B cell (primary cell): ENCODE data around the gene ESPN. TPM values are rescaled to one million over a fixed set of nuclear protein-coding genes. Genes with fewer than 3 reads are reported as not detected.

Source experiments
- ATAC-seq: fragments of 200-7000 bp; cut with Tn5 transposase; one replicate; pipeline ENCODE4 v1.10.0; 2021; ENCODE audit warnings: low read depth, mild to moderate bottlenecking, moderate number of reproducible peaks, moderate library complexity
- CTCF ChIA-PET: fragments of 350-600 bp; sonication (Branson Sonifier 250); formaldehyde crosslinking; loops from one replicate; lab custom pipeline; 2021; ENCODE audit warnings: antibody characterized with exemption, inconsistent platforms; lab: Charles Lee
- POLR2A ChIA-PET: fragments of 350-600 bp; sonication (Branson Sonifier 250); formaldehyde crosslinking; loops from one replicate; lab custom pipeline; 2021; ENCODE audit warnings: antibody characterized with exemption; lab: Charles Lee
- DNase-seq: peaks from one replicate; pipeline ENCODE4 v3.0.0; 2013
- H2AFZ ChIP-seq: 2 replicates; pipeline ENCODE4 v1.6.1; 2012; ENCODE audit warnings: mild to moderate bottlenecking, low read depth, low read length; ENCODE audit not compliant: insufficient read depth, poor library complexity, severe bottlenecking
- H3K27ac ChIP-seq, 2 donors: 1 replicate in 1 of 2; 2 replicates in 1 of 2; pipeline ENCODE4 v1.5.1; 2012 to 2013; ENCODE audit warnings: low read length in 2 of 2, mild to moderate bottlenecking in 2 of 2, moderate library complexity in 1 of 2
- H3K27me3 ChIP-seq, 4 experiments: fragments of 200-600 bp in 1 of 4; sonication (generic) in 1 of 4; replicated peaks in 1 of 4; 1 replicate in 2 of 4; 2 replicates in 2 of 4; pipeline versions ENCODE4 v1.6.1 to v1.7.0; 2013 to 2016; ENCODE audit warnings: low read length in 3 of 4, mild to moderate bottlenecking in 2 of 4, mixed read lengths in 1 of 4, moderate library complexity in 1 of 4; ENCODE audit not compliant: insufficient read depth in 4 of 4, control insufficient read depth in 3 of 4; ENCODE audit errors: control extremely low read depth in 1 of 4
- H3K36me3 ChIP-seq, 2 experiments: replicated peaks in 1 of 2; 1 replicate in 1 of 2; 2 replicates in 1 of 2; pipeline versions ENCODE4 v1.6.1 to v1.7.1; 2013; ENCODE audit warnings: low read length in 1 of 2; ENCODE audit not compliant: insufficient read depth in 2 of 2, control insufficient read depth in 1 of 2; ENCODE audit errors: control extremely low read depth in 1 of 2, extremely low read depth in 1 of 2
- H3K4me1 ChIP-seq, 2 donors: fragments of 200-600 bp in 1 of 2; sonication (generic) in 1 of 2; 1 replicate in 1 of 2; 2 replicates in 1 of 2; pipeline versions ENCODE4 v1.5.1 to v1.6.1; 2013 to 2017; ENCODE audit warnings: low read length in 2 of 2; ENCODE audit not compliant: control insufficient read depth in 2 of 2, insufficient read depth in 2 of 2
- H3K4me2 ChIP-seq: replicated peaks from 2 replicates; pipeline ENCODE3; 2012; ENCODE audit warnings: mild to moderate bottlenecking, low read depth, low read length; ENCODE audit not compliant: poor library complexity, severe bottlenecking
- H3K4me3 ChIP-seq, 5 experiments: fragments of 200-600 bp in 1 of 5; sonication (generic) in 1 of 5; 1 replicate in 3 of 5; 2 replicates in 2 of 5; pipeline versions ENCODE4 v1.5.1 to v1.7.0; 2011 to 2016; ENCODE audit warnings: low read length in 4 of 5, mild to moderate bottlenecking in 4 of 5, low read depth in 2 of 5, control low read depth in 1 of 5, moderate library complexity in 1 of 5; ENCODE audit not compliant: insufficient read depth in 1 of 5; ENCODE audit errors: control extremely low read depth in 1 of 5, extremely low read depth in 1 of 5
- H3K79me2 ChIP-seq: fragments of 200-600 bp; sonication (generic); one replicate; pipeline ENCODE4 v1.6.0; 2016; ENCODE audit warnings: low read length; ENCODE audit not compliant: control insufficient read depth, insufficient read depth
- H3K9ac ChIP-seq: fragments of 200-600 bp; sonication (generic); 2 replicates; pipeline ENCODE4 v1.6.1; 2017; ENCODE audit warnings: mild to moderate bottlenecking, low read length, moderate library complexity
- H3K9me3 ChIP-seq, 3 donors: one replicate each; pipeline versions ENCODE4 v1.6.1 to v1.7.1; 2013; ENCODE audit warnings: low read length in 2 of 3; ENCODE audit not compliant: control insufficient read depth in 2 of 3, insufficient read depth in 1 of 3; ENCODE audit errors: control extremely low read depth in 1 of 3
- H4K20me1 ChIP-seq: 2 replicates; pipeline ENCODE4 v1.6.0; 2012; ENCODE audit warnings: mild to moderate bottlenecking, low read length; ENCODE audit not compliant: insufficient read depth, control insufficient read depth, poor library complexity, severe bottlenecking
- H3K27ac Mint-ChIP-seq: one replicate; pipeline ENCODE4 v1.8.0; 2021; ENCODE audit warnings: mixed read lengths
- H3K27me3 Mint-ChIP-seq: one replicate; pipeline ENCODE4 v1.8.0; 2021; ENCODE audit warnings: mixed read lengths
- H3K4me1 Mint-ChIP-seq: one replicate; pipeline ENCODE4 v1.8.0; 2021; ENCODE audit warnings: mixed read lengths
- H3K4me3 Mint-ChIP-seq: one replicate; pipeline ENCODE4 v1.8.0; 2021; ENCODE audit warnings: mixed read lengths
- H3K9me3 Mint-ChIP-seq: one replicate; pipeline ENCODE4 v1.8.0; 2022; ENCODE audit warnings: mixed read lengths; ENCODE audit not compliant: insufficient read depth
- EZH2 ChIP-seq: IDR thresholded peaks from 2 replicates; pipeline ENCODE4 v1.6.1; 2012; ENCODE audit warnings: borderline replicate concordance, low read depth, mild to moderate bottlenecking, moderate library complexity, low read length; ENCODE audit not compliant: insufficient read depth, poor library complexity, severe bottlenecking
- WGBS: methylation state at CpG from one replicate; pipeline ENCODE4 v1.1.5; 2013; ENCODE audit warnings: missing lambda C conversion rate; ENCODE audit not compliant: insufficient coverage; 5-methylcytosine and 5-hydroxymethylcytosine counted together
- intact Hi-C: fragments of 100-400 bp; cut with micrococcal nuclease; formaldehyde crosslinking; loops from one replicate; pipeline ENCODE4 v1.10.0; 2022
- polyA plus RNA-seq: library from polyadenylated mRNA; depleted of rRNA; stranded (reverse); fragments of >200 nt; gene quantifications from 2 replicates; pipeline ENCODE4 v1.2.3, GENCODE V29; 2012
- total RNA-seq, 2 donors: library from RNA; stranded (reverse); fragments of 120-200 nt in 1 of 2; gene quantifications; 1 replicate in 1 of 2; 2 replicates in 1 of 2; pipeline versions ENCODE4 v1.2.3 to v1.2.4, GENCODE V29; 2013 to 2022
- TF ChIP-seq, protein P1 (sequence below): fragments of 200-600 bp; IDR thresholded peaks from one replicate; pipeline ENCODE4 v1.8.0; 2022; ENCODE audit warnings: antibody characterized with exemption, mild to moderate bottlenecking

The ESPN gene
- total and polyA plus RNA-seq, 2 donors (not counting 1 experiment from before 2014, with no cell fraction given): 0.19 to 0.25 TPM

DNA sequence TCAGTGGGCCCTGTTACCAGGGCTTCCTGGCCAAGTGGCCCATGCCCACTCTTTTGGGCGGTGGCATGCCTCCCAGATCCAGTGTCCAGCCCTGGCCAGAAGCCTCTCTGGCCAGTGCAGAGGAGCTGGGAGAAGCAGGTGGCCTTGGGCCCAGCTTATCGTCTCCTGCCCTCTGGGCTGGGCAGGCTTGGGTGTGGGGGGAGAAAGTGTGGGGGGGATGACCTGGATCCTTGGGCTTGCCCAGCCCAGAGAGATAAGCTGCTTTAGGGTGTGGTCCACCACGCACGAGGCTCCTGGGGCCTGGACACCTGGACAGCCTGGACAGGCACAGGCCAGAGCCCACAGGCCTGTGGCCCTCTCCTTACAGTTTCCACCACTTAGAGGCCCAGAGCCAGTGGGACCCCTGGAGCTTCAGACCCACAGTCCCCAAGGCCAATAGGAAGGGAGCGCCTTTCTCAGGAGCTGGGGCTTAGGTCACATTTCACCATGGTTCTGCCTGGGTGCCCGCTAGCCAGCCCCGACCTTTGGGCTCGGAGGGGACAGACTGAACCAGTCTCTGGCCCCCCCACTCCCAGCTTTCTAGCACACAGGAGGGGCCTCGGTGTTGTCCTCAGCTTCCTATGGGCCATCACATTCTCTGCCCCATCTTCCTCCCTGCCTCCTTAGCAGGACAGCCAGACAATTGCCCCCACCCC, 1.8 kb downstream of the ESPN start:
- H2AFZ ChIP-seq: no peak overlapping the region
- peaks cover 0 to 55% (median 21%) of the 10 kb centered on the region in 4 experiments for H3K27me3 ChIP-seq
- no peaks in the 10 kb centered on the region for H3K36me3 ChIP-seq
- no peak overlapping the region for H3K4me3 ChIP-seq
- no peak overlapping the region for H3K9ac ChIP-seq
- no peaks in the 10 kb centered on the region for H4K20me1 ChIP-seq
- no peak overlapping the region for H3K27ac Mint-ChIP-seq
- H3K27me3 Mint-ChIP-seq: peaks cover 45% of the 10 kb centered on the region
- no peak overlapping the region for H3K27ac ChIP-seq
- H3K4me3 Mint-ChIP-seq: no peak overlapping the region
- peaks cover 0 to 12% (median 0%) of the 10 kb centered on the region in 3 donors for H3K9me3 ChIP-seq
- peaks cover 19 to 24% of the 10 kb centered on the region in 2 donors for H3K4me1 ChIP-seq
- H3K4me1 Mint-ChIP-seq: peaks cover 11% of the 10 kb centered on the region
- 91% methylated on average over 9 of the region's 9 CpGs for WGBS
- ATAC-seq (no peak), DNase-seq (no peak)
- ChIA-PET POLR2A (no interaction called here), CTCF (interaction anchor here (1.1 kb wide), 2 partner anchors 11 kb away, joined by 3 read pairs; no protein-coding TSS in a partner anchor)
- no peak for TF ChIP-seq EZH2
- TF ChIP-seq, protein P1, sequence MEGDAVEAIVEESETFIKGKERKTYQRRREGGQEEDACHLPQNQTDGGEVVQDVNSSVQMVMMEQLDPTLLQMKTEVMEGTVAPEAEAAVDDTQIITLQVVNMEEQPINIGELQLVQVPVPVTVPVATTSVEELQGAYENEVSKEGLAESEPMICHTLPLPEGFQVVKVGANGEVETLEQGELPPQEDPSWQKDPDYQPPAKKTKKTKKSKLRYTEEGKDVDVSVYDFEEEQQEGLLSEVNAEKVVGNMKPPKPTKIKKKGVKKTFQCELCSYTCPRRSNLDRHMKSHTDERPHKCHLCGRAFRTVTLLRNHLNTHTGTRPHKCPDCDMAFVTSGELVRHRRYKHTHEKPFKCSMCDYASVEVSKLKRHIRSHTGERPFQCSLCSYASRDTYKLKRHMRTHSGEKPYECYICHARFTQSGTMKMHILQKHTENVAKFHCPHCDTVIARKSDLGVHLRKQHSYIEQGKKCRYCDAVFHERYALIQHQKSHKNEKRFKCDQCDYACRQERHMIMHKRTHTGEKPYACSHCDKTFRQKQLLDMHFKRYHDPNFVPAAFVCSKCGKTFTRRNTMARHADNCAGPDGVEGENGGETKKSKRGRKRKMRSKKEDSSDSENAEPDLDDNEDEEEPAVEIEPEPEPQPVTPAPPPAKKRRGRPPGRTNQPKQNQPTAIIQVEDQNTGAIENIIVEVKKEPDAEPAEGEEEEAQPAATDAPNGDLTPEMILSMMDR: no peak
- no peaks in the 10 kb centered on the region for H3K79me2 ChIP-seq
- H3K9me3 Mint-ChIP-seq: no peaks in the 10 kb centered on the region
- H3K4me2 ChIP-seq: no peak overlapping the region
- intact Hi-C loops: no loop called here

DNA sequence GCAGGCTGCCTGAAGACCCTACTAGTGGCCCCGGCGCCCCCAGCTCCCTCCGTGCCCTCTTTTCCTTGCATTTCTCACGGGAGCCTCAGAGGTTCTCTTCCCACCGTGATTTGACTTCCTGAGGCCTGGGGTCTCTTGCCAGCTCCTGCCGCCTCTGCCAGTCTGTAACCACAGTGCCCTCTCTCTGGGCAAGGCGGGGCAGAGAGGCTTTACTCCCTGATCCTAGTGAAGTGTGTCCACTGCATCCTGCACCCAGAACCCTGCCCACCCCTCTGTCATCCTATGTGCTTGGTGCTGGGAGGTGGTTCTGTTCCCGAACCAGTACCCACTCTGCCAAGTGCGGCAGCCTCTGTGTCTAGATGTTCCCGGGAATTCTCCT, 2.4 kb downstream of the ESPN start:
- H4K20me1 ChIP-seq: no peaks in the 10 kb centered on the region
- H3K36me3 ChIP-seq: no peaks in the 10 kb centered on the region
- no peak for TF ChIP-seq EZH2
- TF ChIP-seq, protein P1: no peak
- H3K9me3 ChIP-seq: peaks cover 0 to 12% (median 0%) of the 10 kb centered on the region in 3 donors
- no peak for DNase-seq
- 75% methylated on average over 6 of the region's 10 CpGs for WGBS
- H3K4me1 ChIP-seq: peaks cover 19 to 24% of the 10 kb centered on the region in 2 donors
- H2AFZ ChIP-seq: no peak overlapping the region
- H3K27ac Mint-ChIP-seq: no peak overlapping the region
- H3K4me3 Mint-ChIP-seq: no peak overlapping the region
- no peaks in the 10 kb centered on the region for H3K79me2 ChIP-seq
- H3K4me3 ChIP-seq: no peak overlapping the region
- H3K9me3 Mint-ChIP-seq: no peaks in the 10 kb centered on the region
- H3K27me3 ChIP-seq: peaks cover 0 to 50% (median 19%) of the 10 kb centered on the region in 4 experiments
- no peak for ATAC-seq
- POLR2A ChIA-PET: no interaction called here
- H3K9ac ChIP-seq: no peak overlapping the region
- CTCF ChIA-PET: interaction anchor here (1.1 kb wide), 2 partner anchors 10 to 11 kb away, joined by 3 read pairs; no protein-coding TSS in a partner anchor
- intact Hi-C loops: no loop called here
- no peak overlapping the region for H3K4me2 ChIP-seq
- H3K4me1 Mint-ChIP-seq: peaks cover 11% of the 10 kb centered on the region
- H3K27me3 Mint-ChIP-seq: peaks cover 40% of the 10 kb centered on the region
- no peak overlapping the region for H3K27ac ChIP-seq
